HEK293 (cell line): Measurements from ENCODE around the gene PTTG1.

ENCODE experiments used
- CTCF ChIA-PET: fragments of 350-600 bp; formaldehyde crosslinking; extraction: SDS; loops from one replicate; lab custom pipeline; 2021; ENCODE audit warnings: antibody characterized with exemption; lab: Yijun Ruan, JAX
- POLR2A ChIA-PET: fragments of 300-600 bp; formaldehyde crosslinking; extraction: SDS; loops from one replicate; lab custom pipeline; 2020; ENCODE audit warnings: antibody characterized with exemption, inconsistent platforms; lab: Yijun Ruan, JAX
- H3K27ac ChIP-seq: fragments of 200-500 bp; sonication (Bioruptor generic); 2 replicates; pipeline ENCODE4 v1.5.1; 2014; ENCODE audit warnings: low read depth, low read length, control low read depth, inconsistent platforms; ENCODE audit errors: extremely low read depth
- H3K36me3 ChIP-seq, 2 experiments: fragments of 200-500 bp in 1 of 2; sonication (Bioruptor generic) in 1 of 2; 1 replicate in 1 of 2; 2 replicates in 1 of 2; pipeline ENCODE4 v1.5.1; 2014 to 2017; ENCODE audit warnings: inconsistent platforms in 2 of 2, low read length in 2 of 2; ENCODE audit not compliant: control insufficient read depth in 2 of 2, insufficient read depth in 1 of 2
- H3K4me1 ChIP-seq: fragments of 200-500 bp; sonication (Bioruptor generic); 2 replicates; pipeline ENCODE4 v1.5.1; 2014; ENCODE audit warnings: mild to moderate bottlenecking, low read length, inconsistent platforms; ENCODE audit not compliant: control insufficient read depth, insufficient read depth
- H3K4me3 ChIP-seq: 2 replicates; pipeline ENCODE4 v1.5.1; 2011; ENCODE audit warnings: low read depth, mild to moderate bottlenecking, control low read depth, low read length, moderate library complexity
- H3K9me3 ChIP-seq: fragments of 200-500 bp; sonication (Bioruptor generic); 2 replicates; pipeline ENCODE4 v1.5.1; 2014; ENCODE audit warnings: low read depth, low read length, inconsistent platforms; ENCODE audit not compliant: control insufficient read depth, insufficient read depth
- ATF2 ChIP-seq: fragments of 450-650 bp; formaldehyde crosslinking; IDR thresholded peaks from 2 replicates; pipeline ENCODE4 v1.5.1; 2016; ENCODE audit warnings: missing biosample characterization, missing genetic modification characterization, low read depth
- HOXD13 ChIP-seq: sonication (generic); formaldehyde crosslinking; IDR thresholded peaks from 2 replicates; pipeline ENCODE4 v1.8.0; 2022; ENCODE audit warnings: missing genetic modification reagents, borderline replicate concordance
- MEIS1 ChIP-seq: sonication (generic); formaldehyde crosslinking; IDR thresholded peaks from 2 replicates; pipeline ENCODE4 v1.8.1; 2022; ENCODE audit warnings: missing genetic modification reagents, mild to moderate bottlenecking, borderline replicate concordance
- PRDM4 ChIP-seq: fragments of 450-650 bp; formaldehyde crosslinking; IDR thresholded peaks from 2 replicates; pipeline ENCODE4 v1.5.1; 2017; ENCODE audit warnings: missing biosample characterization, missing genetic modification characterization
- SETDB1 ChIP-seq: IDR thresholded peaks from one replicate; pipeline ENCODE4 v1.6.1; 2017; ENCODE audit warnings: mild to moderate bottlenecking, low read length, moderate library complexity, mixed read lengths; ENCODE audit not compliant: insufficient read length
- ZBTB8A ChIP-seq: fragments of 450-650 bp; formaldehyde crosslinking; IDR thresholded peaks from 2 replicates; pipeline ENCODE4 v1.5.1; 2016; ENCODE audit warnings: missing biosample characterization, missing genetic modification characterization
- ZFP3 ChIP-seq: fragments of 450-650 bp; formaldehyde crosslinking; IDR thresholded peaks from 2 replicates; pipeline ENCODE4 v1.5.1; 2016; ENCODE audit warnings: low read depth, missing biosample characterization, missing genetic modification characterization
- ZFP37 ChIP-seq: fragments of 450-650 bp; formaldehyde crosslinking; IDR thresholded peaks from 2 replicates; pipeline ENCODE4 v1.5.1; 2016; ENCODE audit warnings: missing biosample characterization, missing genetic modification characterization
- ZNF114 ChIP-seq: fragments of 450-650 bp; formaldehyde crosslinking; IDR thresholded peaks from 2 replicates; pipeline ENCODE4 v1.5.0; 2017; ENCODE audit warnings: missing biosample characterization, missing genetic modification characterization
- ZNF148 ChIP-seq: fragments of 450-650 bp; formaldehyde crosslinking; IDR thresholded peaks from 2 replicates; pipeline ENCODE4 v1.5.0; 2017; ENCODE audit warnings: missing biosample characterization, missing genetic modification characterization, borderline replicate concordance
- ZNF660 ChIP-seq: fragments of 450-650 bp; IDR thresholded peaks from 2 replicates; pipeline ENCODE4 v1.5.1; 2018; ENCODE audit warnings: missing biosample characterization, mild to moderate bottlenecking, missing genetic modification characterization
- ZNF664 ChIP-seq: fragments of 450-650 bp; formaldehyde crosslinking; IDR thresholded peaks from 2 replicates; pipeline ENCODE4 v1.5.1; 2016; ENCODE audit warnings: missing biosample characterization, missing genetic modification characterization
- ZNF701 ChIP-seq: fragments of 450-650 bp; formaldehyde crosslinking; IDR thresholded peaks from 2 replicates; pipeline ENCODE4 v1.5.1; 2016; ENCODE audit warnings: missing biosample characterization, missing genetic modification characterization
- ZNF704 ChIP-seq: fragments of 450-650 bp; formaldehyde crosslinking; IDR thresholded peaks from 2 replicates; pipeline ENCODE4 v1.5.1; 2016; ENCODE audit warnings: missing biosample characterization, missing genetic modification characterization
- ZNF785 ChIP-seq: fragments of 450-650 bp; formaldehyde crosslinking; IDR thresholded peaks from 2 replicates; pipeline ENCODE4 v1.5.1; 2016; ENCODE audit warnings: missing biosample characterization, missing genetic modification characterization

Gene PTTG1

GRCh38 chr5:160375166-160375565 lies 46.5 kb upstream of the PTTG1 start (continued):
- TF ChIP-seq ZNF148 (tag by site-specific recombination) (no peak), ZNF785 (tag by site-specific recombination) (no peak)

GRCh38 chr5:160375701-160376100 lies 46.0 kb upstream of the PTTG1 start:
- H3K4me3 ChIP-seq: no peak overlapping the region
- no peaks in the 10 kb centered on the region for H3K9me3 ChIP-seq
- ChIA-PET POLR2A (no interaction called here), CTCF (interaction anchor here (0.9 to 1.5 kb wide), 3 partner anchors 13 to 30 kb away, joined by 3 read pairs; no protein-coding TSS in a partner anchor)
- H3K27ac ChIP-seq: no peak overlapping the region
- TF ChIP-seq ZBTB8A (no peak), HOXD13 (CRISPR knock-in tag) (no peak), ZFP3 (no peak), ATF2 (tag by site-specific recombination) (no peak)
- H3K4me1 ChIP-seq: no peaks in the 10 kb centered on the region
- no peaks in the 10 kb centered on the region for H3K36me3 ChIP-seq

GRCh38 chr5:160376416-160376815 lies 45.2 kb upstream of the PTTG1 start:
- H3K4me1 ChIP-seq: no peaks in the 10 kb centered on the region
- ChIA-PET POLR2A (interaction anchor here (0.5 kb wide), 1 partner anchor 42 kb away, joined by 3 read pairs; the partner anchor contains the start of gene SLU7), CTCF (interaction anchor here (0.6 to 1.5 kb wide), 4 partner anchors 11 to 31 kb away, joined by 3 to 4 read pairs (median 3); no protein-coding TSS in a partner anchor)
- H3K36me3 ChIP-seq: no peaks in the 10 kb centered on the region
- no peaks in the 10 kb centered on the region for H3K9me3 ChIP-seq
- no peak overlapping the region for H3K27ac ChIP-seq
- no peak overlapping the region for H3K4me3 ChIP-seq
- TF ChIP-seq HOXD13 (CRISPR knock-in tag) (no peak), ZNF704 (tag by site-specific recombination) (no peak), ZNF664 (tag by site-specific recombination) (no peak), ZNF660 (tag by site-specific recombination) (no peak), MEIS1 (CRISPR knock-in tag) (no peak), ZNF701 (tag by site-specific recombination) (no peak), SETDB1 (no peak), ZFP37 (tag by site-specific recombination) (no peak), ZNF114 (no peak)

- Histone ChIP-seq H3K4me3 (no peak overlapping the region), H3K36me3 (no peaks in the 10 kb centered on the region), H3K9me3 (no peaks in the 10 kb centered on the region), H3K27ac (no peak overlapping the region), H3K4me1 (no peaks in the 10 kb centered on the region)
- ChIA-PET CTCF (interaction anchor here (0.7 to 2.8 kb wide), 2 partner anchors 13 to 1061 kb away, joined by 3 to 12 read pairs; no protein-coding TSS in a partner anchor), POLR2A (interaction anchor here (0.6 kb wide), 1 partner anchor 22 kb away, joined by 3 read pairs; no protein-coding TSS in a partner anchor)
- no peak for TF ChIP-seq PRDM4 (tag by site-specific recombination)
Measured at GRCh38 chr5:160377651-160378050, 44.0 kb upstream of the PTTG1 start.
